ENCODE measurements around the gene GOLGA6C.
"Not testable (repeated sequence)": the region's sequence is repeated elsewhere in the genome, so short reads cannot be mapped to it uniquely, and the experiment has no call there.

Gene GOLGA6C

DNA sequence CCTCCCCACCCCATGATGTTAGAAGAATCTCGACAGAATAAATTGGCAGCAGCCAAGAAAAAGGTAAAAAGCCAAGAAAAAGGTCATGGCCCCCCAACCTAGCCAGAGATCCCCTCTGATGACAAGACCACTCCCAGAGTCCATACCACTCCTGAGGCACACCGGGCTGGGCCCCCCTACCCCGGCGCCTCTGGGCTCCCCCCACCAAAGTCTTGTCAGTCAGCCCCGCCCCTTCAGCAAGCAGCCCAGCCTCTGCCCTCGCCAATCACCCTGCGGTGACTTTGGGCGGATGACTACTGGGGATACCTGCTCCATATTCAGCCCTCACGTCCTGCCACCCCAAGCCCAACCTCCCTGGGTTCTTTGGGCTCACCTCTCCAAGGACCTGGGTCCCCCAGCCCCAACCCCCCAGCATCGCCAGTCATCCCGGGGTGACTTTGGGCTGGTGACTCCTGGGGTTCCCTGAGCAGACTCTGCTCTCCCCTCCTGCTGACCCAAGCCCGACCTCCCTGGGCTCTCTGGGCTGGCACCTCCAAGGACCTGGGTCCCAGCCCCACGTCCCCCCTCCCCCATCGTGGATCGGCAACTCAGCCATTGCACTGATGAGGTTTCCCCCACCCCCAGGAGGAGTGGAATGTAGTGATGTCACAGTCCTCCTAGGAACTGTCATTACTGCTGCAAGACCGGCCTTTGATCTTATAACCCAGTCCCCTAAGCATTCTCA is 648 bp downstream of the GOLGA6C start:
- not testable (repeated sequence) for DNase-seq

DNA sequence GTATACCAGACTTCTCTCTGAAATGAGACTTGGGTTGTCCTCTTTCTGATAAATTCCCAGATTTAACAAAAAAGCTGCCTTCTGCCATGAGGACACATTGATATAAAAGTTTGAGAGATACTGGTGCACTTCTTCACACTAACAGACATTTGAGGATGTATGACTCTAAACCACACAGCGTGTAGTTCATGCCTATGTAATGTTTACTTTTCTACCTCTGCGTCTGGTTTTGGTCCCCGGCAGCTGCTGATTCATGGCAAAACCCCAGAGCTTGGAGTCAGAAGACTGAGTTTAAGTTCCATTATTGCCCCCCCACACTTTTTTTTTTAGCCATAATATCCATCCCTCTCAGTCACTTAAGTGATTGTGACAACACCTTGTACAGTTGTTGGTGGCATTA is 1.7 kb downstream of the GOLGA6C start:
- DNase-seq = not testable (repeated sequence)

- not testable (repeated sequence) for DNase-seq
Measured at GRCh38 chr15:75273751-75274359, 15.7 kb downstream of the GOLGA6C start.

DNA sequence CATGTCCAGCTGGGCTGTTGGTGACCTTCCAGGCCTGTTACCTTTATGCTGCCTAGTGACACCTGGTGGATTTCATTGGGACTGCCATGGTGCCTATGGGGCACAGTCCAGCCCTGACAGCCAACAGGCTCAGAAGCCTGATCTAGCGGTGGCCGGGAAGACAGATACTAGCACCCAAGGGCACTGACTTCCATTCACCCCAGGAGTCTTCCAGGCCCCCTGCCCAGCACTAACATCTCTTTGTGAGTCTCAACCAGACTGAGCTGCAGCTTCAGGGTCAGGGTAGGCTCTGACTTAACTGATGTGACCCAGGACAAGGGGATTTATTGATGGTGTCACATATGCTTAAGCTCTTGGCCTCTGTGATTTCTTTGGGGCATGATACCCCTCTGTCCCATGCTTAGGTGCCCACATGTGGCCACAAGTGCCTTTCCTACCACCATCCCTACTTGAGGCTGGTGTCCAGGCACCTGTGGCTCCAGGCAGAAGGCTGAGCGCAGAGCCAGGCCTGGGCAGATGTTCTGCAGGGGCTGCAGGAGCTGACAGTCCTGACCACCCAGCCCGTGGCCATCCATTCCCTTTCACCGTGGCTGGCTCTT is 16.5 kb downstream of the GOLGA6C start:
- DNase-seq = peak; percentile 67

DNA sequence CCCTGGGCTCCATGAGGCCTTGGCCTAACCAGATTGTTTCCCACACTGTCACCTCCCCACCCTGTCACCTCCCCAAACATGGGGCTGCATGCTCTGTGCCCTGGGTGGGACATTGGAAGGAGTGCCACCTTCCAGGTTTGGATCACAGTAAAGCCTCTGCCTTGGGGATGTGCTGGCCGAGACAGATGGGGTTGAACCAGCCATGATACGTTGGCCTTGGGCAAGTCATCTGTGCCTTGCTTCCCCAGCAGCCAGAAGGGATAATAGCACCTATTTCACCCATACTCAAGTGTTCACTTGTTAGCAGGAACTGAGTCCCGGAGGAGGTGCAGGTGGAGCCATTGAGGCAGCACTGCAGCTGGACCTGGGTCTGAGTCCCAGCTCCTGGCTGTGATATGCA is 17.5 kb downstream of the GOLGA6C start:
- not testable (repeated sequence) for DNase-seq

DNA sequence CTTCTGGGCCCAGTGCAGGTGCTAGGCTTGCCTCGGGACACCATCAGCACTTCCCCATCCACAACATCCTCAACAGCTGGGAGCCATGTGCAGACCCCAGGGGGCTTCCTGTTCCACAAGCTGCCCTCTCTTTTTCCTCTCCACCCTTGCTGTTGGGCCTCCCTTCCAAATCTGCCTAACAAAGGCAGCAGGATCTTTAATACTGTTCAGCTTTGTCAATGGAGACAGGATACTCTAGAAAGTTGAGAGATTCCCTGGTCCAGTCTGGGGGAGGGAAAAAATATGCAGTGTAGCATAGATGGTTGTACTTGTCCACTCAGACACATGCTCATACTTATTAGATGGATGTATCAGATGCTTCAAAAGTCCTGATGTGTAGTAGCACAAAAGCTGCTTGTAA is 20.4 kb downstream of the GOLGA6C start:
- not testable (repeated sequence) for DNase-seq

GRCh38 chr15:75282572-75282971 is 24.4 kb downstream of the GOLGA6C start, which contains the start of gene GOLGA6D:
TSS of gene GOLGA6D (plus strand) at chr15:75282835. CDS start at chr15:75282876, 41 bp downstream.
- DNase-seq = not testable (repeated sequence)

- not testable (repeated sequence) for DNase-seq
Measured at GRCh38 chr15:75284152-75284551, 26.0 kb downstream of the GOLGA6C start.

DNA sequence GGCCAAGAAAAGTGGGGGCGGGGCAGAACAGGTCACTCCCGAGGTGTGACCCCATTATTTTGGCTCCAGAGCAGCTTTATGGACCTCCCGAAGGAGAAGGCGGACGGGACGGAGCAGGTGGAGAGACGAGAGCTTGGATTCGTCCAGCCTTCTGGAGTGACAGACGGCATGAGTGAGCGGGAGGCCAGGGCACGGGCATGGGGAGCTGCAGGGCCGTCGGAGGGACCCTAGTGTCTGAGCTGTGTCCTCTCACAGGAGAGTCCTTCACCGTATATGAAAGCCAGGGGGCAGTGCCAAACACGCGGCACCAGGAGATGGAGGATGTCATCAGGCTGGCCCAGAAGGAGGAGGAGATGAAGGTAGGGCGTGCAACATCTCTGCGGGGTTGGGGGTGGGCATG is 35.5 kb downstream of the GOLGA6C start:
- not testable (repeated sequence) for DNase-seq

GRCh38 chr15:75298541-75299310 is 40.6 kb downstream of the GOLGA6C start:
- not testable (repeated sequence) for DNase-seq

DNA sequence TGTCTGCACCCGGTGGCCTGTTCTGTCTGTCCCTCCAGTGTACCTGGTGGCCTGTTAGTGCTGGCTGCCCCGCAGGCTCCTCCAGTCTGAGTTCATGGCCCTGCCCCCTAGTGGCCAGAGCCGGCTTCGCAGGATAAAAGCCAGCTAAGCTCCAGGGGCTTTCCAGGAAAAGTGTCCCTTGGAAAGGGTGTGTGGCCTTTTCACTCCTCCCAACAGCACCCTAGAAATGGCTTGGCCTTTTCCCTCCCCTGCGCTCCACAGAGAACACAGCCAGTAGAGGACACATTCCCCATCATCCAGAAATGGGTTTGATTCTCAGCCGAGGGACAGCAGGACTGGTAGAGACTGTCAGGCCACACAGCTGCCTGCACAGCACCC is 41.2 kb downstream of the GOLGA6C start:
- DNase-seq = peak; percentile 67

DNA sequence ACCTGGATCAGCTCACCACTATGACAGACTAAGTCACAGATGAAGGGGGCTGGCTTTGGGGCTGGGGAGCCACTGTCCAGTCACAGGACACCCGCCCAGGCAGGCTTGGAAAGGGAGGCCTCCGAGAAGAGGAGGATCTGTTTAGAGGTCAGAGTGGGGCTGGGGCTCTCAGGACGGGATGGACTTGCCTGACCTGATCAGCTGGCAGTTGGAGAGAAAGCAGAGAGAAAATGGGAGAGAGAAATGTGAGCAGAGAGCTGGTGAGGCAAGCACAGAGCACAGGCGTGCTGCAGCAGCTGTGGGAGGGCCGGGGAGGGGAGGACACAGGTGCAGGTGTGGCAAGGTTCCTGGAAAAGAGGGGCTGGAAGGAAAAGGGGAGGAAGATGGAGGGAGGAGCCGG is 41.9 kb downstream of the GOLGA6C start:
- DNase-seq = not testable (repeated sequence)

- no peak for DNase-seq
Measured at GRCh38 chr15:75302318-75302717, 44.2 kb downstream of the GOLGA6C start.

GRCh38 chr15:75302753-75303152 is 44.6 kb downstream of the GOLGA6C start:
- not testable (repeated sequence) for DNase-seq

DNA sequence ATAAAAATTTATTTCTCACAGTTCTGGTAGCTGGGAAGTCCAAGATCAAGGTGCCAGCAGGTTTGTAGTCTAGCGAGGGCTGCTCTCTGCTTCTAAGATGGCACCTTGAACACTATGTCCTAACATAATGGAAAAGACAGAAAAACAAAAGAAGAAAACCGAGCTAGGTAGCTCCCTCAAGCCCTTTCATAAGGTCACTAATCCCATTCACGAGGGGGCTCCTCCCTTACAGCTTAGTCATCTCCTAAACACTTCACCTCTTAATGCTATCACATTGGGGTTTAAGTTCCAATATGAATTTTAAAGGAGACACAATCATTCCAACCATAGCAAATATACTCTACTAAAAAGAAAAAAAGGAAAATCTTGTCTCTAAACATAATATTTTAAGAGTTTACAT is 48.1 kb downstream of the GOLGA6C start:
- no peak for DNase-seq

GRCh38 chr15:75307778-75308390 is 49.8 kb downstream of the GOLGA6C start:
- DNase-seq = no peak

GRCh38 chr15:75309711-75310110 is 51.6 kb downstream of the GOLGA6C start:
- no peak for DNase-seq

- DNase-seq = not testable (repeated sequence)
Measured at GRCh38 chr15:75312548-75312947, 54.4 kb downstream of the GOLGA6C start.

- DNase-seq = no peak
Measured at GRCh38 chr15:75313116-75313845, 55.1 kb downstream of the GOLGA6C start.

- DNase-seq = no peak
Measured at GRCh38 chr15:75314552-75315290, 56.6 kb downstream of the GOLGA6C start.

DNA sequence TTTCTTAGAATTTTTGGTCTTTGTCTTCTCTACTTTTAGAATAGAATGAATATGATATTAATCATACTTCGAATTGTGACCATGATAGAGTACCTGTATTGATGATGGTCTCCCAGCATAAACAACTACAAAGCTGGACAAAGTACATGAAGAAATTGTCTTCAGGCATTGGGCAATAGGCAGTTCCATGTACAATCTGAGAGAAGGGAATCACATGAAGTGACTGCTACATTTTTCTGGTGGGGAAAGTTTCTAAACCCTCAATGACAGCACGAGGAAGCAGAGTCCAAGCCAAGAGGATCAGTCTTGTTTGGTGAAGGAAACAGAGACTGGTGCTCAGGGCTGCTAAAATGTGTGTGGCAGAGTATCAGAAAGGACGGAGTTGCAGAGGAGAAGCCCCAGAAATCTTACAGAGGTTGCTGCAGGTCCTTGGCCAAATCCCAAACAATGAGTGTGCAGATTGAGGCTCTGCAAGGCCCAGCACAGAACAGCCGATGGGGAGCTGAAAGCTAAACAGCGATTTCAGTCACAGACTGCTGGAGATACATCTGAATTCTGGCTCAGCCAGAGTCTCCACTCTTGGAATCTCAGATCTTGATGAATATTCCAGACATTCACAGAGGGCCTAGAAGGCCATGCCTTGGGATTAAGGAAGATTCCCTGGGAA is 61.2 kb downstream of the GOLGA6C start:
- not testable (repeated sequence) for DNase-seq

All from activated CD8-positive, alpha-beta memory T cell treated with anti-CD3 and anti-CD28 coated beads, Interleukin-2, amount 50 U/mL, for 4 hours (primary cell).